NCI-H460 (cell line): ENCODE measurements around the gene ADISSP. TPM values are rescaled to one million over a fixed set of nuclear protein-coding genes. Genes with fewer than 3 reads are reported as not detected.

Experiments used
- DNase-seq: peaks from one replicate; pipeline ENCODE4 v3.0.0-alpha.2; 2016; ENCODE audit warnings: low read depth; ENCODE audit errors: extremely low read depth
- total RNA-seq: library from RNA; depleted of rRNA; stranded (reverse); fragments of >200 nt; shearing (Covaris generic); gene quantifications from 2 replicates; pipeline ENCODE4 v1.2.3, GENCODE V29; 2014

The ADISSP gene
- total RNA-seq, 1 experiment from 2014 or later, result 42.0 TPM

DNA sequence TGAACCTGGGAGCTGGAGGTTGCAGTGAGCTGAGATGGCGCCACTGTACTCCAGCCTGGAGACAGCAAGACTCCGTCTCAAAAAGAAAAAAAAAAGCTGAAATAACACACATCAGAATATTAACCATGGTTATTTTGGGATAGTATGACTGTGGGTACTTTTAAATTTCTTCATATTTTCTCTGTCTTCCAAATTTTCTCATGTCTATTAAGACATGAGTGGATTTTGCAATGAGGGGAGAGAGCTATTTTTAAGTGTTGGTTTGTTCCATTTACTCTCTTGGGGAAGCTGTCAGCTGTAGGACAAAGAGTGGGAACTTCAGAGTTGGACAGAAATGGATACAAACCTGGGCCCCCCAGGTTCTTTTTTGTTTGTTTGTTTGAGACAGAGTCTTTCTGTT, 10.3 kb downstream of the ADISSP start:
- DNase-seq, result no peak

GRCh38 chr20:3755814-3756480, 11.6 kb downstream of the ADISSP start:
- no peak for DNase-seq

GRCh38 chr20:3755269-3755668, 12.3 kb downstream of the ADISSP start:
- no peak for DNase-seq

GRCh38 chr20:3754276-3754630, 13.3 kb downstream of the ADISSP start:
- no peak for DNase-seq

DNA sequence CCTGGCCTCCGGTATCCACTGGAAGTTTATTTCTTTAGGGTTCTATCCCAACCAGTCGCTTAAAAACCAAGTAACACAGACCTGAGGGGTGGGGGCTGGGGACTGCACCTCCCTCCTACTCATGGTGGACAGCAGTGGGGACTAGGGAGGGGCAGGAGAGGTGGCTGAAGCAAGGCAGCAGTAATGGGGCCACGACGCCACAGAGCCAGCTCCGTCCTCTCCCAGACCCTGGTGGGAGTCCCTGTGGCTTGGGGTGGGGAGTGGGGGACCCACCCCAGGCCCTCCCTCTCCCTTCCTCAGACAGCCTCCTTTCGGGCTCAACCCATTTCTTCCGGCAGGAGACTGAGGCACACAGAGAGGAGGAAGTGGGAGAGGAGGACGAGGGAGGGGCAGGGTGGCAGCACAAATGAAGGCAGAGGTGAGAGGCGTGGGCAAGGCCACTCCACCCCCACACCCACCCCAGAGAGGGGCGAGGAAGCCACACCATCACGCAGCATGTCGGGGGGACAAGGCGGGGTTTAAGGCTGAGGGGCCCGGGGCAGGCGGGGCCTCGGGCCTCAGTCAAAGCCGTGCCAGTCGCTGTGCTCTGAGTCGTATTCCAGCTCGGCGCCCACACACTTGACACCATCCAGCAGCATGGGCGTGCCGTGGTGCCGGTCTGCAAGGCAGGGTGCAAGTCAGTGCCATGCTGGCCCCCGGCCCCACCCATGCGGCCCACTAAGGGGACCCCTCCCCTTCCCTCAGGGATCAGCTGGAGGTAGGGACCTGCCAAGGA, 13.9 kb downstream of the ADISSP start:
- no peak for DNase-seq

- peak; percentile 54 for DNase-seq
These were observed 14.5 kb downstream of the ADISSP start for GRCh38 chr20:3753098-3753497.

DNA sequence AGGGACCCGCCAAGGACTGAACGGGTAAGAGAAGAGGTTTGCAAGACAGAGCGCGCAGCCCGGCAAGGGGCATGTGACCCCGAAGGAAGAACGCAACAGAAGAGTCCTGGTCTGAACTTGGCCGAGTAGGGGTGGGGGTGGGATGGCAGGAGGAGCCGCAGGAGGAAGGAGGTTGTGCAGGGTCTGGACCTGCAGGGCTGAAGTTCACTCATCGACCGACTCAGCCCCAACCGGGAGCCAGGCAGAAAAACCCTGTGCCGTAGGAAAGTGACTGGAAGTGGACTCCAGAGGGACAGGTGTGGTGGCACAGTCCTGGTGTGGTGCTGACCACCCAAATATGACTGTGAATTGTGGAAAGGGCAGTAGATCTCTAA, 15.2 kb downstream of the ADISSP start:
- no peak for DNase-seq

DNA sequence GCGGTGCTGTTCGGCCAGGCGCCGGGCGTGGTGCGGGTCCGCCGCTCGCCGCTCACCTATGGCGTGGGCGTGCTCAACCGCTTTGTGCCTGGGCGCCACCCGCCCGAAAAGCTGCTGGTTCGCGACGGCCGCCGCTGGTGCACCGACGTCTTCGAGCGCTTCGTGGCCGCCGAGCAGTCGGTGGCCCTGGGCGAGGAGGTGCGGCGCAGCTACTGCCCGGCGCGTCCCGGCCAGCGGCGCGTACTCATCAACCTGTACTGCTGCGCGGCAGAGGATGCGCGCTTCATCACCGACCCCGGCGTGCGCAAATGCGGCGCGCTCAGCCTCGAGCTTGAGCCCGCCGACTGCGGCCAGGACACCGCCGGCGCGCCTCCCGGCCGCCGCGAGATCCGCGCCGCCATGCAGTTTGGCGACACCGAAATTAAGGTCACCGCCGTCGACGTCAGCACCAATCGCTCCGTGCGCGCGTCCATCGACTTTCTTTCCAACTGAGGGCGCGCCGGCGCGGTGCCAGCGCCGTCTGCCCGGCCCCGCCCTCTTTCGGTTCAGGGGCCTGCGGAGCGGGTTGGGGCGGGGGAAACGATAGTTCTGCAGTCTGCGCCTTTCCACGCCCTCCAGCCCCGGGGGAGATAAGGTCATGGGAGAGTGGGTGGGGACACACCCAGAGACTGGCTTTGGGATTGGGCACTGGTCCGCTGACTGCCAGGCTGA, 15.7 kb downstream of the ADISSP start:
- peak; percentile 12 for DNase-seq

- DNase-seq, result no peak
These were observed 16.3 kb downstream of the ADISSP start for GRCh38 chr20:3751305-3751674.

GRCh38 chr20:3749689-3750531, 17.6 kb downstream of the ADISSP start:
- peak; percentile 37 for DNase-seq

DNA sequence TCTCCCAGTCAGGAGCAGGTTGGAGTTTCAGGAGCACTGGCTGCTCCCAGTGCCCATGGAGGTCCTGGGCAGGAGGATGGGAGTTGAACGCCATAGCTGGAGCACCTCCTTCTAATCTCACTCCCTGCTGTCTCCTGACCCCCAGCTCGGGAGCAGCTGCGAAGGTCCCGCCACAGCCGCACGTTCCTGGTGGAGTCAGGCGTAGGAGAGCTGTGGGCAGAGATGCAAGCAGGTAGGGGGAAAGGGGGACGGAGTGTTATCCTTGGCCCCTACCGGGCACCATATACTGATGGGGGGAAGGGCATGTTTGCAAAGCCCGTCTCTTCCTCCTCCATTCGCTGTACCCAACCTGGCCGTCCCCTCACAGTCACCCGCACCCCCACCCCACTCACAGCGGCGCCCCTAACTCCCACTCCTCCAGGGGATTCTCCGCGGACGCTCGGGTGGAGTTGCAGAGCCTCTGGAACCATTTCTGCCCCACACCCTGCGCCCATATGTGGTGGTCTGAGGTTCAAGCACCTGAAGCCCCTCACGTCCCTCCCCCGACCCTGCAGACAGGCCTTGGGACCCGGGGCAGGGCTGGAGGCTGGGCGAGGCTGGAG, 18.4 kb downstream of the ADISSP start:
- no peak for DNase-seq

- no peak for DNase-seq
These were observed 19.5 kb downstream of the ADISSP start for GRCh38 chr20:3748073-3748472.

GRCh38 chr20:3747471-3747870, 20.1 kb downstream of the ADISSP start:
- no peak for DNase-seq

- no peak for DNase-seq
These were observed 21.8 kb downstream of the ADISSP start for GRCh38 chr20:3745686-3746173.

DNA sequence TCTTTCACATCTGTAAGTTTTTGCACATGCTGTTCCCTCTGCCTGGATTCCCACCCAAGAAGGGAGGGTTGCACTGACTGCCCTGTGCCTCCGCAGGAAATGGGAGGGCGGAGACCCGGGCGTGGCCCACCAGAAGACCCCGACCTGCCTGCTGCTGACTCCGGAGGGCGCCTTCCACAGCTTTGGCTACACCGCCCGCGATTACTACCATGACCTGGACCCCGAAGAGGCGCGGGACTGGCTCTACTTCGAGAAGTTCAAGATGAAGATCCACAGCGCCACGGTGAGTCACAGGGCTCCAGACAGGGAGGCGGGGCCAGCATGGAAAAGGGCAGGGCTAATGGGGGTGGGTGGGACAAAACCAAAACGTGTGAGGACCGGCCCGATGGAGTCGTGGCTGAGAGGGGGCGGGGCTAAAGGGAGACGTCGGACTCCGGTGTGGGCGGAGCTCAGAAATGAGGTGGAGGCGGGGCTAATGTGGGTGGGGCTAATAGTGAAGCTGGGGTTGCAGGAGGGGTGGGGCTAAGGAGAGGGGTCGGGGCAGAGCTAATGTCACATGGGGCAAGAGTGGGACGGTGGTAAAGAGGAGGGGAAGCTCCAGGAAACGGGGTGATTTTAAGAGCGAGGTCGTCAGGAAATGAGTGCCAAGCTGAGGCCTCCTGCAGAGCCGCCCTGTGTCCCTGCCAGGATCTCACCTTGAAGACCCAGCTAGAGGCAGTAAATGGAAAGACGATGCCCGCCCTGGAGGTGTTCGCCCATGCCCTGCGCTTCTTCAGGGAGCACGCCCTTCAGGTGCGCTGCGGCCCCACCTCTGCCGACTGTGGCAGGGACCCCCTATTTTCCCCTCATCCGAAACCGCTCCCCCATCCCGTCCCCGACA, 22.5 kb downstream of the ADISSP start:
- DNase-seq, result peak; percentile 69

- DNase-seq, result no peak
These were observed 23.5 kb downstream of the ADISSP start for GRCh38 chr20:3744037-3744436.

GRCh38 chr20:3743251-3743650, 24.3 kb downstream of the ADISSP start:
- DNase-seq, result no peak

DNA sequence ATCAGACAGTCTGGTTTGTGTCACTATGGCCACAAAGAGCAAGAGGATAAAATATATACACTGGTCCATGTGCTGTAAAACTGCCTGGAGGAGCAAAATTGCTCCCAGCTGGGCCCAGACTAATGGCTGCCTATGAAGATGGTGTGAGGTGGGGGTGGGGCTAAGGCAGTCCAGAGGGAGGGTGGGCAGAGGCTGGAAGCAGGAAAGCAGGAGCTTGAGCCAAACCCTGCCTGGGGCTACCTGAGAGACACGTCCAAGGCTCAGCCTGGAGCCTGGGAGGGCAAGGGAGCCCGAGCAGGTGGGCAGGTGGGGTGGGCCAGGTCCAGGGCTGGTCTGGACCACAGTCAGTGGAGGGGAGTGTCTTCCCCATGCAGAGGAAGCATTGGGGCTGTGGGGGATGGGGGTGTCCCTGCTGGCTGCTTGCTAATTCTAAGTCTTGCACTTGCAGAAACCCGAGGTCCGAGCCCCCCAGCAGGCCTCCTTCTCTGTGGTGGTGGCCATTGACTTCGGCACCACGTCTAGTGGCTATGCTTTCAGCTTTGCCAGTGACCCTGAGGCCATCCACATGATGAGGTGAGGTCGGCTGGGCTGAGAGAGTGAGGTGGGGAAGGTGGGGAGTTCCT, 25.6 kb downstream of the ADISSP start:
- DNase-seq, result no peak
